DMS114 treated with DMSO at 0.1 percent for 48 hours (cell line): ENCODE results near the gene COMMD1.
"Not testable (repeated sequence)": the region's sequence is repeated elsewhere in the genome, so short reads cannot be mapped to it uniquely, and the experiment has no call there.

ENCODE experiments used
- DNase-seq: peaks from one replicate; lab custom pipeline; 2025; ENCODE audit not compliant: unreplicated experiment; lab: John Stamatoyannopoulos, UW

The COMMD1 gene

DNA sequence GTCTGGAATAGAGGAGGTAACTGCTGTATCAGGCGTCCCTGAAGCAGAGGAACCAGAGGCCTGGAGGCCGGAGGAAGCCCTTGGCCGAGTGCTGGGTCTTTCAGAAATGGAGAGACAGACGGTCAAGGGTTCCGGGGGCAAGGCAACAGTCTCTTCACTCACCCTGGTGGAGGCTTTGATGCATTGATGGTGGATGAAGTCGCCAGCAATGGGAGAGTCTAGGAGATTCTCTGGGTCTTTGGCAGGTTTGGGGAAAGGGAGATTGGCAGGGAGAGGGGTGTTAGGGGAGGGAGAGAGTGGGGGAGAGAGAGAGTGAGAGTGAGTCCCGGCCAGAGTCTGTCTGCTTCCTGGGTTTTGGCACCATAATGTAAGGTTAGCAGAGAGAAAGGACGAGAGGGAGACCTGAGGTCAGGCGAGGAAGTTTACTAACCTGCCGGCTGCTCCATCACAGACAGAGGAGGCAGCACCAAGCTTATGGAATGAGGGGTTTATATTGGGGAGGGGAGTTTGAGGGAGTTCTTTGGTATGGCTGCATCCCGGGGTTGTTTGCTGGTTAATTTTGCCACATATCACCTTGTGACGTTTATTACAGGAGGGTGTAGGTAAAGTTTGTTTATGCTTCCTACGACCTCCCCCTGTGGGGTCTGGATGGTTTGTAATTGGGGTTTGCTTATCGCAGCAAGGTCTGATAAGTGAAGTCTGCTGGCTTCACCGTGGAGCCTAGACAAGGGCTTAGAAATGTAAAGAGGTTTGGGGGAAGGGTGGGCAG lies 19.6 kb downstream of the COMMD1 start:
- no peak for DNase-seq

DNA sequence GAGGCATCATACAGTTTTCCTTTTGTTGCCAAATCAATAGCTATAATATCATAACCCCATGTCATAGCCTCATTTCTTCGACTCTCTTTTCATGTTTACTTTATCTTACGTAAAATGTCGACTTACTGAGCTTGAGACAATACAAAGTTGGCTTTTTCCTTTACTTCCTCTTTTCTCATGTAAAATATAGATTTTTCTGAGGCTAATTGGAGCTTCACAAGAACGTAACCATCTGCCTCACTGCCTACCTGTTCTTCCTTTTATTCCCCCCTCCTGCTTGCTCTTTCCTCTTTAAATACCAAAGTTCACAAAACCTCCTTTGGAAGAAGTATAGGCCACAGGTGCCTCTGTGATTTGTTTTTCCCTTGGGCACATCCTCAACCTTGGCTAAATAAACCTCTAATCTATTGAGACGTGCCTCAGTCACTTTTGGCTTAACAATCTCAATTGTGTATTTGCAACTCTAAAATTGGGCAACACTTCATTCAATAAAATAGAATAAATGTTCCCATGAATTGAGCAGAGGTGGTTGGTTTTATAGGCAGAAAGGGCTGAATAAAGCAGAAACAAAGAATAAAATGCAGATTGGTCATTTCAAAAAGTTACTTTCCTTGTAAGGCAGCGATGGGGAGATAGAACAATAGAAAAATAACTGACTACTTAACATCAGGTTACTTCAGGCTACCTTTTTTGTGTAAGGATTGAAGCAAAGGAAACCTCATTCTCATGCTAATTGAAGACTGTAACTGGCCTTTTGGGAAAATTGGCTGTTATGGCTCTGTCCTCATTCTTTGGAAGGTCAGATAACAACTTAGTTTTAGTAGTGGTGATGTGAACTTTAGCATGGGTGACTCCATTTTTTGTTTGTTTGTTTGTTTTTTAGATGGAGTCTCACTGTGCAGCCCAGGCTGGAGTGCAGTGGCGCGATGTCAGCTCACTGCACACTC lies 21.3 kb downstream of the COMMD1 start:
- no peak for DNase-seq

DNA sequence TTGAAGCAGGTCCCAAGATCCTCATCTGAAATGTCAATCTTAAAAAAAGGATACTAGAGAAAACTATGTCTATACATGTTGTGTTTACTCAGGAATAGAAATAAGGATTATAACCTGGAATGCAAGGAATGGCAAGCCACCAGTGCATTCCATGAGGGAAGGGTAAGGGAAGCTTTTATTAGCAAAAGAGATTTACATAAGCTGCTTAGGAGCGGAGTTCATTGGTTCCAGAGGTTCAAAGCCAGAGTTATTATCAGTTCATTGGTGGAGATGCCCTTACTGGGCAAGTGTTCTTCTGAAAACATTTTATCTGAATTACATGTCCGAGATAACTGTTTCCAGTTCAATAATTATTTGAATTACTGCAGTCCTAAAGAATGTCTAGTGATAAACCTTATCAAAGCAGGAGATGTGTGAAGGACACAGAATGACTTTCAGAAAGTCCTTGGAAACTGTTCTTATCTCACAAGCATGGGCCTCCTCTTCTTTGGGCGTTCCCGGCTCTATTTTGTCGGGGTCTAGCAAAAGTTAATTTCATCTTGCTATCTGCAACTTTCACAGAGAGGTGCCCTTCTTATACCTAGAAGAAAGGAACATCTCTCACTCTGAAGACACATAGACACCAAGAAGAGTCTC lies 23.5 kb downstream of the COMMD1 start:
- DNase-seq: no peak

DNA sequence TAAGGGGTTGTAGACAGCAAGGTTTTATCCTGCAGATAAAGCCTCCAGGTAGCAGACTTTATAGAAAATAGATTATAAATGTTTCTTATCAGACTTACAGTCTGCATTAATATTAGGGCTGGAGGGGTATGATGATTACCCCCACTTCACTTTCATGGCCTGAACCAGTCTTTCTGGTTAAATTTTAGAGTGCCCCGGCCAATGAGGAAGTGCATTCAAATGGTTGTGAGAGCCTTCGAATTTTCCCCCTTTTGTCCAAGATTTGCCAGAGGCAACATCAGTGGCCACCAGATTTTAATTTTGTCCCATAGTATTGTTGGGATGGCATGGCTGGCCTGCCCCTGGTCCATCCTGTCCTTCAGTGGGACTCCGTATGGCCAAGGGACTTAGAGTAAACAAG lies 31.6 kb downstream of the COMMD1 start:
- DNase-seq: no peak

DNA sequence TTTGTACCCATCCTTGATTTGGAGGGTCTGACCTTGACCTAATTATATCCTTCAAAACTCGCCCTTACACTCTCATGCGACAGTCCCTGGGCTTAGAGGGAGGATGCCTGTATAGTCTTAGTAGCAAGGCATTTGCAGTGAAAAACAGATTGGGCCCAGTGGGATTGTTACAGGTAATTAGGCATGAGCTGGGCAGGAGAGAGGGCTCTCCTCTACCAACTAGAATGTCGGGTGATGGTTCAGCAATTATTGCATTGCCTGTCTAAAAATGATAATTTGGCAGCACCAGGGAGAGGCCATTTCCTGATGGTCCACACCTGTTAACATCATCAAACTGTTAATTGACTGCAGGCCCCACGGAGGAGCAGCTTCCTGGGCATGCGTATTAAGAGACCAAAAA lies 32.4 kb downstream of the COMMD1 start:
- DNase-seq: no peak

DNA sequence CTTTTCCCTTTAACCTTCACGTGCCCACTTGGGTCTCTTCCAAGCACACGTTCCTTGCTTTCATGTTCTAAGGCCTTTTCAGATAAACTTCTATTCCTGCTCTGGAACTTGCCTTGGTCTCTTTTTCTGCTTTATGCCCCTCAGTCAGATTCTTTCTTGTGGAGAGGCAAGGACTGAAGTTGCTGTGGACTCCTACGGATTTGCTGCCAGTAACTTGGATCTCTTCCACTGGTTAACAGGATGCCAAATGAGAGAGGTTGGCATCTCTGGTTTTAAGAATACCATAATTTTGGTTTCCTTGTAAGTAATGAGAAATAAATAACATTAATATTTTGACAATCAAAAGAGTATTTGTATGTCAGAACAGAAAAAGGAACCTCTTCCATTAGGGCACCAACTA lies 33.0 kb downstream of the COMMD1 start:
- DNase-seq: no peak

DNA sequence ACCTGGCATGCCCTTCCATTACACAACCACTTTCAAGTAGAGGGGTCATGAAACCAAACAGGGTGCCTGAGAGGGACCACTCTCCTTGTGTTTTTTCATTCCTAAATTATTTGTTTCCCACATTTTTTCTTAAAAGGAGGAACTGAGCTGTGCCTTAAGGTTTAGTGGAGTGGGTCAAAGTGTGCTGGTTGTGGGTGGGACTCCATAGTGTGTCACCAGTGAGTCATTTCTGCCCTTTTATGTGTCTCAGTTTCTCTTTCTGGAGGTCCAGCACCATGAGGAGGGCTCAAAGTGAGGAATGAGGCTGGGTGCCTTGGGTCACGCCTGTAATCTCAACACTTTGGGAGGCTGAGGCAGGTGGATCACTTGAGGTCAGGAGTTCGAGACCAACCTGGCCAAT lies 37.8 kb downstream of the COMMD1 start:
- no peak for DNase-seq

DNA sequence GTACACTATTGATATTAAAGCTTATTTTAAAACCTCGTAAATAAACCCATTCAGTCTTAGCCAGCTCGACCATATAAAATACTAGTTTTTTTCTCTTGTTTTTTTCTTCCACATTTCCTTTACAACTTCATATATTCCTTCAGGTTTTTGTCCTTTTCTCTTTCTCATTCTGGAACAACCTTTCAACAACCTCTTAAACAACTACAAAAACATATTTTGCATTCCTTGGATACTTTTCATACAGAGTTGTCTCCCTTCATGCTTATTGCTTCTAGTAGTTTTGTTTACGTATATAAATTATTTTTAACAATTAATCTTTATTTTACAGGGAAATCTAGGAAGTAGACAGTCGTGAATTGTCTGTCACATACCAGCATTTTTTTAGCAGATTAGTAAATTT lies 41.2 kb downstream of the COMMD1 start:
- no peak for DNase-seq

DNA sequence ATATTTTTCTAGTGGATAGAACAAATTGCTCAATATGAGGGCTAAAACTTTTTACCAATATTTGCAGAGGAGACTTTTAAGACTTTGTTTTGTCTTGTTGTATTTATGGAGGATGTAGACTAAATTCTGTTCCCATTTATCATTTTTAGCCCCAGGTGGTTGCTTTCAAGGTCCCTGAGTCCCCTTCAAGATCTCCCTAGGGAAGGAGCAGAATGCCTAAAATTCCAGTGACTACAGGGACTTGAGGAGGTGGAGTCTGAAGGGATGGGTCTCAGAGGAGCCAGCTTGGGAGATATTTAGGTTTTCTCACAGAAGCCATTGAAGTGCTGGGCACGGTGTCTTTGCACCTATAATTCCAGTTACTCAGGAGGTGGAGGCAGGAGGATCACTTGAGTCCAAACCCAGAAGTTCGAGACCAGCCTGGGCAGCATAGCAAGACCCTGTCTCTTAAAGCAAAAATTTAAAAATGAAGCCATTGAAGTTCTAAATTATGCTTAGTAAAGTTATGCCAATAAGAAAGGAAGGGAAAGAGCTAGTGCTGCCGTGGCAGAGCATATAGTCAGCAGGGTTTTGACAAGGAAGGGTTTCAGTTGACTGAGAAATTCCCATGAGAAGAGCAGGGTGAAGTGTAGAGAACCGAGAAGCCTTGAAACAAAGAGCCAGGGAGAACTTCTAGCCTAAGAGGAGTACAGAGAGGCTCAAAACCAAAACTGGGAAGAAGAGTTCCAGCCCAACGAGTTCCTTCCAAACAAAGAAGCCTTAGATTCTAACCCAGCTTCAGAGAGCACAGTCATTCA lies 43.4 kb downstream of the COMMD1 start:
- DNase-seq: no peak

DNA sequence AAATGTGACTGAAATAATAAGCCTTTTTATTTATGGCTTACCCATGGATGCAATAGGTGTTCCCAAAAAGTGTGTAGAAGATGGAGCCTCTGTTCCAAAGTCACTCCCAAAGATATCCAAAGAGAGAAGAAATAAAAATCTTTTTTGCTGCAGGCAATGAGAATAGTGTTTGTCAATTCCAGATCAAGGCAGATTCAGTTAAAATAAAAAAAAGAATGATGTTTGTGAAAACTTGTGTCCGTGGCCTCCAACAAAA lies 43.9 kb downstream of the COMMD1 start:
- no peak for DNase-seq

DNA sequence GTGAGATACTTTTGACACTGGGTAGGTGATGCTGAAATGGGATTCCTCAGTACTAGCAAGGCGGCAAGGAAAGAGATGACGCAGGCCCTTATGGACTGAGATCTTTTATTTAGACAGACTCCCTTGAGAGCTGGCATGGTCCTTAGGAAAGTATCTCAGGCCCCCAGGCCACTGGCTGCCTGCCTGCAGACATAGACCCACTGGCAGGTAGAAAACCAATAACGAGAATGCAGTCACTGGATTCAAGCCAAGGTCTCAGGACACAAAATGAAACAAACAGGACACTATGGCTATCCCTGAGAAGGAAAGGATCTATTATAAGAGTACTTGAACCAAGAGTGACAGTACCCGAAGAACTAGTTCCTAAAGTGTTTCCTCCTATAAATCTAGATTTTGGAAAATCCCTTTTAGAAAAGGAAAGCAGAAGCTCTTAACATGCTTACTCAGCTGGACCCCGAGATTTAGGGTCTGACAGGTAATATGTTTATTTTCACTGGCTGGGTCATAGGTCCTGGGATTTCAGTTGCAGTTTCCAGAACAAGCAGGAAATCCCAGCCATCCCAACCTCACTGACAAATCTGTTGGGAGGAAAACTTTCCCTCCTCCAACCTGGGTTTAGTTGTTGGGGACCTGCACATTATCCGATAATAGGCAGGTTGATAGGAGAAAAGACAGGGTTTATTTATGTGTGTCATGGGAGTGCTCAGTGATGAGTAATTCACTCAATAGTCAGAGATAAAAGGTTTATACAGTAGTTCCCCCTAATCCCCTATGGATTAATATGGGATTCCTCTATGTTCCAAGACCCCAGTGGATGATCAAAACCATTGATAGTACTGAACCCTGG lies 44.5 kb downstream of the COMMD1 start:
- no peak for DNase-seq

DNA sequence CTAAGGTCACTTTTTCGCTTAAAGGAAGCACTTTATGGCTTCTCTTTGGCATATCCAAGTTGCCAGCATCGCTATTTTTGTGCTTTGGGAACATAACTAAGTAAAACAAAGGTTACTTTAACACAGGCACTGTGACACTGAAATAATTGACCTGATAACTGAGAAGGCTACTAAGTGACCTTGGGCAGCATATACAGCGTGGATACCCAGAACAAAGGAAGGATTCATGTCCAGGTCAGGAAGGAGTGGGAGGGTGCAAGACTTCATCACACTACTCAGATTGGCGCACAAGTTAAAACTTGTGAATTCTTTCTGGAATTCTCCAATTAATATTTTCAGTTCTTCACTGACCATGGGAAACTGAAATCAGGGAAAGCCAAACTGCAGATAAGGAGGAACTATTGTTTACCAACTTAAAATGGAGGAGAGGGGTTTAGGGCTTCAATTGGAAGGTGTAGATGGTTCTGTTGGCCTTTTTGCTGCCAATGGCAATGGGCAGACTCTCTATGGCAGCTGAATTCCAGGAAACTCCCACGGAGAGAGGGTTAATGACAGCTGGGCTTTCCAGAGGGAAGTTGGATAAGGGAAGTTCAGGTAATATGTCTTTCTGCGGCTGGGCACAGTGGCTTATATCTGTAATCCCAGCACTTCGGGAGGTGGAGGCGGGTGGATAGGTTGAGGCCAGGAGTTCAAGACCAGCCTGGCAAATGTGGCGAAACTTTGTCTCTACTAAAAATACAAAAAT lies 45.3 kb downstream of the COMMD1 start:
- DNase-seq: no peak

DNA sequence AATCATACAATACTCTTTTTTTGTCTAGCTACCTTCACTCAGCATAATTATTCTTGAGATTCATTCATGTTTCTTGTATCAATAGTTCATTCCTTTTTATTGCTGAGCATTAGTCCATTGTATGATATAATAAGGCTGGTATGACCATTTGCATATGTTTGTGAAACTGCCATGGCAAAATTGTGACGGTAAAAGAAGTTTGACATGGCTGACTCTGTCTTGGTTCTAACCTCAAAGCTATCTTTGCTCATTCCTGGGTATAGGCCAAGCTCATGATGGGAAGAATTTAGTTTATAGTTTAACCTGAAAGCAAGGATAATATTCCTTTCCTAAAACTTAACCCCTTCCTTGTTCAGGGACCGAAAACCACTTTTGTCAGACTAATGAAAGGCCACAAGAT lies 46.4 kb downstream of the COMMD1 start:
- DNase-seq: no peak

DNA sequence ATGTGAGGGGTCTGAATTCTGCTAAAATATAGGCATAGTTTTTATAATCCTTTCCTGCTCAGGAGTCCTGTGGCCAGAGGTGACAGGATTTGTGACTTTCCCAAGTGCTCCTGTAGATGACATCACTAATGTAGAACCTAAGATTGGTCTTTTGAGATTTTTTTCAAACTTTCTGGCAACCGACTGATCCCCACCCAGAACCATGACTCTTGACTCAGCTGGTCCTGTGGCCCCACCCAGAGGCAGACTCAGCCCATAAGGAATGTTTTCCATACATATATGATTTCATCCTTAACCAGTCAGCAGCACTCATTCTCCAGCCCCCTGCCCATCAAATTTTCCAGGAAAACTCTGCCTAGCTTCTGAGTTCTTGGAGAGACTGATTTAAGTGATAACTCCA lies 46.8 kb downstream of the COMMD1 start:
- no peak for DNase-seq

DNA sequence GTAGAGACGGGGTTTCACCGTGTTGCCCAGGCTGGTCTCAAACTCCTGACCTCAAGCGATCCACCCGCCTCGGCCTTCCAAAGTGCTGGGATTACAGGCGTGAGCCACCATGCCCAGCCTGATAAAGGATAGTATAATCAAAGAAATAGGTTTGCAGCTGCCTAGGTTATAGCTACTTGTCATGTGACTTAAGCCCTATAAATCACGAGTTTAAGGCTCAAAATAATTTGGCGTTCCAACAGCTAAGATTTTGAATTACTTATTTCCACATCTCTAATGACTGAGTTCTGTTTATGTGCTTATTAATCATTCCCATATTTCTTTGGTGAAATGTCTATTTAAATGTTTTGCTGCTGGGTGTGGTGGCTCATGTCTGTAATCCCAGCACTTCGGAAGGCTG lies 49.4 kb downstream of the COMMD1 start:
- not testable (repeated sequence) for DNase-seq

DNA sequence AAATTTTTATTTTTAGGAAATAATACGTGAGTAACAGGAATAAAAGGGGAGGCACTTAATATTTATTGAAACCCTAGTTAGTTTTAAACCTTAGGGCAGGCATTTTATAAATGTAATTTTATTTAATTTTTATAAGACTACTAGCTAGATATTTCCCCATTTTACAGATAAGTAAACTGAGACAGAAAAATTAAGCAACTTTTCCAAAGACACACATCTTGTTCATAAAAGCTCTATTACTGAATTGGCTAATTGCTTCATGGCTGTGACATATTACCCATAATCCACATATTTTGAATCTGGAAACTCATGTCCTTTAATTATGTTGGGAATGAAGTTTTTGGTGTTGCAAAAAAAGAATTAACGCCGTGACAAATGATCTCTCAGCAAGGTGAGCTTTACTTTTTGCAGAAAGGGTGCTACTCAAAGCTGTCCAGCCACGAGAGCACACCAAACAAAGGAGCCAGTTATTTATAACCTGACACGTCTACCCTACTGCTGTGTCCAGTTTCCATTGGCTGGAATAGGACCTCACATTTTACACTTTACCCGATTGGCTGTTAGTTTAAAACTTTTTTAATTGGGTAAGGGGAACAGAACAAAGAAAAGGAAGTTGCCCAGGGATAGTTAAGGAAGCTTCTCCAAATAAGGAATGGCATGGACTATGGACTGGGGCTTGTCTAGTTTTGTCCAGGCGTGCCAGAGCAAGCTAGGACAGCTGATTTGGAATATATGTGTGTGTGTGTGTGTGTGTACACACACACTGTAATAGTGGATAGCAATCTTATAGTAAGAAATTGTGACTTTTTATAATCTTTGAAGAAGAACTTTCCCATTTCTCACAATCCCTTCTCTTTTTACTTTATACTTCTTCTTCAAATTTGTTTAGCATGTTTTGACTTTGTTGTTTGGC lies 54.2 kb downstream of the COMMD1 start:
- no peak for DNase-seq

DNA sequence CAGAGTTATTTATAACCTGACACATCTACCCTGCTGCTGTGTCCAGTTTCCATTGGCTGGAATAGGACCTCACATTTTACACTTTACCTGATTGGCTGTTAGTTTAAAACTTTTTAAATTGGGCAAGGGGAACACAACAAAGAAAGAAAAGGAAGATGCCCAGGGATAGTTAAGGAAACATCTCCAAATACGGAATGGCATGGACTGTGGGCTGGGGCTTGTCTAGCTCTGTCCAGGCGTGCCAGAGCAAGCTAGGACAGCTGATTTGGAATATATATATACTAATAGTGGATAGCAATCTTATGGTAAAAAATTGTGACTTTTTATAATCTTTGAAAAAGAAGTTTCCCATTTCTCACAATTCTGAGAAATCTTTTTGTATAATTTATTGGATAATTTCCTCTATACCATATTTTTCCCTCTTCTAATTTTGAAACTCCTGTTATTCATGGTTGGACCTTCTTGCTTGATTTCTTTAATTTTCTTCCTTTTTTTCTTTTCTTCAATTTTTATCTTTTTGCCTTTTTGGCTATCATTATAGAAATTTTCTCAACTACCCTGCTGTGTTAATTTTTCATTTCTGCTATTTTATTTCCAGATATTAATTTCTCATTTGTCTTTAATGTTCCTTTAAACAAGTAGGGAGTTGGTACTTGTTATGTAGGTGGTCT lies 55.9 kb downstream of the COMMD1 start:
- DNase-seq: no peak
